Measurements from ENCODE around the gene GNLY. TPM values are rescaled to one million over a fixed set of nuclear protein-coding genes. Genes with fewer than 3 reads are reported as not detected.
A peak's percentile ranks its signal among the peaks of the same experiment; 100 is the strongest.

Gene GNLY
- total and polyA plus RNA-seq, 7 experiments from 2014 or later = 5.9 to 780 (median 13.5) TPM

- Histone ChIP-seq H3K27ac (ENCODE audit: low read depth, low read length) (no peak overlapping the region), H3K27me3 (ENCODE audit: control insufficient read depth in 2 of 2, insufficient read depth in 2 of 2, low read length in 2 of 2) (no peaks in the 10 kb centered on the region), H3K9me3 (ENCODE audit: control insufficient read depth in 2 of 3, low read length in 3 of 3) (no peaks in the 10 kb centered on the region), H3K4me1 (ENCODE audit: control insufficient read depth in 2 of 2, insufficient read depth in 2 of 2, low read length in 2 of 2) (peaks cover 0 to 8% of the 10 kb centered on the region in 2 donors), H3K36me3 (ENCODE audit: control insufficient read depth in 2 of 3, insufficient read depth in 3 of 3, low read length in 3 of 3) (no peaks in the 10 kb centered on the region), H3K4me3 (ENCODE audit: low read length) (no peak overlapping the region)
- CTCF ChIA-PET = interaction anchor here (0.7 to 0.8 kb wide), 2 partner anchors 12 to 25 kb away, joined by 3 read pairs; no protein-coding TSS in a partner anchor
- POLR2A ChIA-PET = no interaction called here
- H3K27ac Mint-ChIP-seq = no peak overlapping the region
- ATAC-seq (no peak), DNase-seq (no peak)
- peaks cover 0 to 8% (median 0%) of the 10 kb centered on the region in 11 donors for H3K9me3 Mint-ChIP-seq
- intact Hi-C loops (cut with micrococcal nuclease) = no loop called here
- H3K36me3 Mint-ChIP-seq = peaks cover 0 to 9% (median 0%) of the 10 kb centered on the region in 5 donors
- no peak overlapping the region for H3K4me3 Mint-ChIP-seq
- peaks cover 0 to 9% (median 0%) of the 10 kb centered on the region in 7 donors for H3K4me1 Mint-ChIP-seq
- H3K27me3 Mint-ChIP-seq = peaks cover 0 to 36% (median 5%) of the 10 kb centered on the region in 5 donors
Measured at GRCh38 chr2:85724731-85725181, 30.6 kb downstream of the GNLY start.

- Mint-ChIP-seq H3K27ac (no peak overlapping the region), H3K36me3 (peaks cover 0 to 5% (median 0%) of the 10 kb centered on the region in 5 donors), H3K4me3 (no peak overlapping the region), H3K9me3 (peaks cover 0 to 5% (median 0%) of the 10 kb centered on the region in 11 donors), H3K27me3 (peaks cover 0 to 33% (median 5%) of the 10 kb centered on the region in 5 donors), H3K4me1 (peaks cover 0 to 9% (median 0%) of the 10 kb centered on the region in 7 donors)
- Histone ChIP-seq H3K4me3 (ENCODE audit: low read length) (no peak overlapping the region), H3K36me3 (ENCODE audit: control insufficient read depth in 2 of 3, insufficient read depth in 3 of 3, low read length in 3 of 3) (no peaks in the 10 kb centered on the region), H3K27me3 (ENCODE audit: control insufficient read depth in 2 of 2, insufficient read depth in 2 of 2, low read length in 2 of 2) (no peaks in the 10 kb centered on the region), H3K27ac (ENCODE audit: low read depth, low read length) (no peak overlapping the region), H3K4me1 (ENCODE audit: control insufficient read depth in 2 of 2, insufficient read depth in 2 of 2, low read length in 2 of 2) (peaks cover 0 to 8% of the 10 kb centered on the region in 2 donors), H3K9me3 (ENCODE audit: control insufficient read depth in 2 of 3, low read length in 3 of 3) (no peaks in the 10 kb centered on the region)
- ChIA-PET CTCF (interaction anchor here (0.7 kb wide), 1 partner anchor 12 kb away, joined by 3 read pairs; no protein-coding TSS in a partner anchor), POLR2A (interaction anchor here (0.7 kb wide), 1 partner anchor 305 kb away, joined by 5 read pairs; no protein-coding TSS in a partner anchor)
- intact Hi-C loops (cut with micrococcal nuclease) = no loop called here
- no peak for ATAC-seq
- no peak for DNase-seq
Measured at GRCh38 chr2:85725451-85725850, 31.3 kb downstream of the GNLY start.

DNA sequence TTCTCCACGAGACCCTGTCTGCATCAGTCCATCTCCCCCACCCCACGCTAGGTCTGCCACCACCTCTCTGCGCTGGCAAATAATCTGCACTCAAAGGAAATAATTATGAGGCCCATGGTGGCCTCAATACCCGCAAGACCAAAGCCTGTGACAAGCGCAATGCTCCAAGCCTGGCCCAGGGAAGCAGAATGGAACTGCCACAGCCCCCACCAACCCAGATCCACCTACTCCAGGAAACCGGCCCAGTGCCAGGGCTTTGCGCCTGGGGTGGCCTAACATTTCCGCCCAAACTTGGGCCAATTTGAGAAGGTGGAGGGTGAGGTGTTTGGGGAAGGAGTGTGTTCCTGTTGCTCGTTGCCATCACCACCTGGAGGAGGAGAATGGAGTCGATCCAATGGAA lies 33.6 kb downstream of the GNLY start:
- Mint-ChIP-seq H3K4me1 (peaks cover 0 to 9% (median 0%) of the 10 kb centered on the region in 7 donors), H3K36me3 (no peaks in the 10 kb centered on the region), H3K27me3 (peaks cover 0 to 31% (median 5%) of the 10 kb centered on the region in 5 donors), H3K27ac (no peak overlapping the region), H3K9me3 (no peaks in the 10 kb centered on the region), H3K4me3 (no peak overlapping the region)
- no peaks in the 10 kb centered on the region for H3K27me3 ChIP-seq (ENCODE audit: control insufficient read depth in 2 of 2, insufficient read depth in 2 of 2, low read length in 2 of 2)
- no peaks in the 10 kb centered on the region for H3K36me3 ChIP-seq (ENCODE audit: control insufficient read depth in 2 of 3, insufficient read depth in 3 of 3, low read length in 3 of 3)
- no peak for ATAC-seq
- POLR2A ChIA-PET = no interaction called here
- intact Hi-C loops (cut with micrococcal nuclease) = loop anchor here in 1 of 2 donors (2.0 kb wide), 2 partner anchors 77 to 353 kb away; no protein-coding TSS in a partner anchor
- no peak overlapping the region for H3K4me3 ChIP-seq (ENCODE audit: low read length)
- H3K27ac ChIP-seq (ENCODE audit: low read depth, low read length) = no peak overlapping the region
- H3K9me3 ChIP-seq (ENCODE audit: control insufficient read depth in 2 of 3, low read length in 3 of 3) = no peaks in the 10 kb centered on the region
- H3K4me1 ChIP-seq (ENCODE audit: control insufficient read depth in 2 of 2, insufficient read depth in 2 of 2, low read length in 2 of 2) = peaks cover 0 to 8% of the 10 kb centered on the region in 2 donors
- DNase-seq = no peak
- CTCF ChIA-PET = no interaction called here

DNA sequence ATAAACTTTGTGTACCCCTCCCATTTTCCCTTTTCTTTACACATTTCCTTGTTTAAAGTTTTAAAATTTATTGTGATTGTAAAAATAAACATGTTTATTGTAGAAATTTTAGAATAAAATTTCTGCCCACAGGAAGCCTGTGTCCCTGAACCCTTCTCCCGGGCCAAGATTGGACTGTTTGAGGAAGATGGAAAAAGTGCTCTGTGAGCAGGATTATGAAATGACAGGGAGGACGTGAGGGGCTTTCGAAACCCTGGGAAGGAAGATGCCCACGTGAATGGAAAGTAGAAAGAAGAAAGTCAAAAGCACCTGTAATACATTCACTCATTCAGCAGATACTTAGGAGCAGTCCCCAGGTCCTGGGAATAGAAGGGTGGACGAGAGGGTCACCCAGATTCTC lies 34.2 kb downstream of the GNLY start:
- no peaks in the 10 kb centered on the region for H3K36me3 Mint-ChIP-seq
- intact Hi-C loops (cut with micrococcal nuclease) = loop anchor here in 1 of 2 donors (2.0 kb wide), 2 partner anchors 76 to 352 kb away; no protein-coding TSS in a partner anchor
- no peaks in the 10 kb centered on the region for H3K27me3 ChIP-seq (ENCODE audit: control insufficient read depth in 2 of 2, insufficient read depth in 2 of 2, low read length in 2 of 2)
- no peak overlapping the region for H3K4me3 ChIP-seq (ENCODE audit: low read length)
- no peak overlapping the region for H3K27ac Mint-ChIP-seq
- peaks cover 0 to 28% (median 5%) of the 10 kb centered on the region in 5 donors for H3K27me3 Mint-ChIP-seq
- H3K4me1 ChIP-seq (ENCODE audit: control insufficient read depth in 2 of 2, insufficient read depth in 2 of 2, low read length in 2 of 2) = peaks cover 0 to 8% of the 10 kb centered on the region in 2 donors
- ChIA-PET POLR2A (no interaction called here), CTCF (interaction anchor here (1.1 to 2.4 kb wide), 7 partner anchors 12 to 351 kb away, joined by 3 to 14 read pairs (median 5); no protein-coding TSS in a partner anchor)
- no peak overlapping the region for H3K4me3 Mint-ChIP-seq
- H3K9me3 Mint-ChIP-seq = no peaks in the 10 kb centered on the region
- no peaks in the 10 kb centered on the region for H3K36me3 ChIP-seq (ENCODE audit: control insufficient read depth in 2 of 3, insufficient read depth in 3 of 3, low read length in 3 of 3)
- no peak overlapping the region for H3K27ac ChIP-seq (ENCODE audit: low read depth, low read length)
- ATAC-seq (no peak), DNase-seq (no peak)
- H3K9me3 ChIP-seq (ENCODE audit: control insufficient read depth in 2 of 3, low read length in 3 of 3) = no peaks in the 10 kb centered on the region
- H3K4me1 Mint-ChIP-seq = peaks cover 0 to 9% (median 0%) of the 10 kb centered on the region in 7 donors

GRCh38 chr2:85728883-85729824 lies 35.0 kb downstream of the GNLY start:
- ChIA-PET POLR2A (interaction anchor here (0.6 kb wide), 1 partner anchor 124 kb away, joined by 3 read pairs; no protein-coding TSS in a partner anchor), CTCF (interaction anchor here (0.6 to 2.4 kb wide), 9 partner anchors 11 to 350 kb away, joined by 3 to 14 read pairs (median 5); no protein-coding TSS in a partner anchor)
- Mint-ChIP-seq H3K4me3 (no peak overlapping the region), H3K27me3 (peaks cover 0 to 30% (median 8%) of the 10 kb centered on the region in 5 donors), H3K27ac (peak overlapping the region in 1 of 9 donors; percentile 12), H3K4me1 (peaks cover 0 to 9% (median 0%) of the 10 kb centered on the region in 7 donors), H3K9me3 (no peaks in the 10 kb centered on the region), H3K36me3 (no peaks in the 10 kb centered on the region)
- peak; percentile 16 to 84 (median 58) for DNase-seq
- H3K4me1 ChIP-seq (ENCODE audit: control insufficient read depth in 2 of 2, insufficient read depth in 2 of 2, low read length in 2 of 2) = peaks cover 0 to 8% of the 10 kb centered on the region in 2 donors
- intact Hi-C loops (cut with micrococcal nuclease) = loop anchor here (1.0 to 2.0 kb wide), 4 partner anchors 76 to 352 kb away; no protein-coding TSS in a partner anchor
- H3K27ac ChIP-seq (ENCODE audit: low read depth, low read length) = no peak overlapping the region
- H3K4me3 ChIP-seq (ENCODE audit: low read length) = no peak overlapping the region
- no peaks in the 10 kb centered on the region for H3K27me3 ChIP-seq (ENCODE audit: control insufficient read depth in 2 of 2, insufficient read depth in 2 of 2, low read length in 2 of 2)
- ATAC-seq = peak; percentile 88
- H3K36me3 ChIP-seq (ENCODE audit: control insufficient read depth in 2 of 3, insufficient read depth in 3 of 3, low read length in 3 of 3) = no peaks in the 10 kb centered on the region
- H3K9me3 ChIP-seq (ENCODE audit: control insufficient read depth in 2 of 3, low read length in 3 of 3) = no peaks in the 10 kb centered on the region

DNA sequence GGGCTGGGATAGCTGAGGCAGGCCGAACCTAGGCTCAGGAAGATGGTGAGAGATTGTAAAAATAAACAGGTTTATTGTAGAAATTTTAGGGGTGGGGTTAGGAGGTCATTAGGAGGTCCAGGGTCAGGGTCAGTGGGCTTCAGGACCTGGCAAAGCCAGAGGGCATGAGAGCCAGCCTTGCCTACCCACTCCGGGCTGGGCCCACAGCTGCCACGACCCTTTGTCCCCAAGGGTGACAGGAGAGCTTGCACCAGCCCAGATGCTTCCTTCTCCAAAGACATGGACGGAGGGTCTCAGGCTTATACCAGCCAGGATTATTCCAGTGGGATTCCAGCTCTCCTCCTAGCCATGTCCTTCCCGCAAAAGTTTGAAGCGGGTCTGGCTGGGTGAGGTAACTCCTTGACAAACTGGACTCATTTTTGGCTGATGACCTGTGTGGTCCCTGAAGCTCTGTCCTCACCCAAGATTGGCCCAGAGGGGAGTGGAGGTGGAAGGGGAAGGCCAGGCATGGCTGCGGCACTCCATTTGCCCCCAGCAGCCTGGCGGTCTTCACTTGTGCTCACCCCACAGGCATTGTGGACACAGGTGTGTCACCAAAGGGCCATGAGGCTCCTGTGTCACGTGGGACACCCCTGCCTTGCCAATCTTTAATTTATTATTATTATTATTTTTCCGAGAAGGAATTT lies 35.8 kb downstream of the GNLY start:
- Mint-ChIP-seq H3K9me3 (no peaks in the 10 kb centered on the region), H3K36me3 (no peaks in the 10 kb centered on the region), H3K27me3 (peaks cover 0 to 33% (median 14%) of the 10 kb centered on the region in 5 donors), H3K4me3 (no peak overlapping the region), H3K27ac (peak overlapping the region in 1 of 9 donors; percentile 12), H3K4me1 (peaks cover 0 to 9% (median 0%) of the 10 kb centered on the region in 7 donors)
- Histone ChIP-seq H3K27me3 (ENCODE audit: control insufficient read depth in 2 of 2, insufficient read depth in 2 of 2, low read length in 2 of 2) (no peaks in the 10 kb centered on the region), H3K4me1 (ENCODE audit: control insufficient read depth in 2 of 2, insufficient read depth in 2 of 2, low read length in 2 of 2) (peaks cover 0 to 8% of the 10 kb centered on the region in 2 donors), H3K36me3 (ENCODE audit: control insufficient read depth in 2 of 3, insufficient read depth in 3 of 3, low read length in 3 of 3) (no peaks in the 10 kb centered on the region), H3K27ac (ENCODE audit: low read depth, low read length) (no peak overlapping the region), H3K4me3 (ENCODE audit: low read length) (no peak overlapping the region), H3K9me3 (ENCODE audit: control insufficient read depth in 2 of 3, low read length in 3 of 3) (no peaks in the 10 kb centered on the region)
- ATAC-seq (no peak), DNase-seq (no peak)
- intact Hi-C loops (cut with micrococcal nuclease) = loop anchor here (1.0 to 2.0 kb wide), 4 partner anchors 75 to 351 kb away; no protein-coding TSS in a partner anchor
- POLR2A ChIA-PET = no interaction called here
- CTCF ChIA-PET = interaction anchor here (0.6 to 2.4 kb wide), 4 partner anchors 83 to 348 kb away, joined by 3 to 14 read pairs (median 8); no protein-coding TSS in a partner anchor
